Neural progenitor cell (in vitro differentiated cells): ENCODE data around the gene RASSF5. TPM values are rescaled to one million over a fixed set of nuclear protein-coding genes. Genes with fewer than 3 reads are reported as not detected.

Experiments
- DNase-seq: peaks from one replicate; pipeline ENCODE4 v3.0.0-alpha.2; 2016; ENCODE audit warnings: low spot score
- H2AFZ ChIP-seq: fragments of 200-600 bp; sonication (generic); replicated peaks from 2 replicates; pipeline ENCODE4 v1.6.1; 2016; ENCODE audit warnings: antibody characterized with exemption
- H3F3A ChIP-seq: fragments of 200-600 bp; sonication (generic); 2 replicates; pipeline ENCODE4 v1.6.1; 2016; ENCODE audit warnings: antibody characterized with exemption, low read depth
- H3K27ac ChIP-seq: fragments of 200-600 bp; sonication (generic); 2 replicates; pipeline ENCODE4 v1.5.1; 2016; ENCODE audit warnings: mild to moderate bottlenecking
- H3K27me3 ChIP-seq: fragments of 200-600 bp; sonication (generic); 2 replicates; pipeline ENCODE4 v1.6.1; 2016; ENCODE audit warnings: mild to moderate bottlenecking, moderate library complexity
- H3K36me3 ChIP-seq: fragments of 200-600 bp; sonication (generic); 2 replicates; pipeline ENCODE4 v1.5.1; 2016
- H3K4me1 ChIP-seq: fragments of 200-600 bp; sonication (generic); 2 replicates; pipeline ENCODE4 v1.6.1; 2016; ENCODE audit warnings: mixed run types
- H3K4me2 ChIP-seq: fragments of 200-600 bp; sonication (generic); 2 replicates; pipeline ENCODE4 v1.6.1; 2016
- H3K4me3 ChIP-seq: fragments of 200-600 bp; sonication (generic); 2 replicates; pipeline ENCODE4 v1.5.1; 2016
- H3K79me2 ChIP-seq: fragments of 200-600 bp; sonication (generic); 2 replicates; pipeline ENCODE4 v1.6.1; 2016; ENCODE audit warnings: low read depth
- H3K9ac ChIP-seq: fragments of 200-600 bp; sonication (generic); 2 replicates; pipeline ENCODE4 v1.6.1; 2016
- H3K9me3 ChIP-seq: fragments of 200-600 bp; sonication (generic); 2 replicates; pipeline ENCODE4 v1.5.1; 2016; ENCODE audit warnings: low read depth
- H4K20me1 ChIP-seq: fragments of 200-600 bp; sonication (generic); 2 replicates; pipeline ENCODE4 v1.6.1; 2016; ENCODE audit warnings: low read depth
- H3K27ac Mint-ChIP-seq: 3 replicates; pipeline ENCODE4 v1.8.0; 2021; ENCODE audit warnings: mixed read lengths
- H3K27me3 Mint-ChIP-seq: 2 replicates; pipeline ENCODE4 v1.8.0; 2022; ENCODE audit warnings: low read depth, mild to moderate bottlenecking, inconsistent platforms, moderate library complexity, mixed read lengths; ENCODE audit not compliant: insufficient read depth
- H3K36me3 Mint-ChIP-seq: 3 replicates; pipeline ENCODE4 v1.8.0; 2021; ENCODE audit warnings: mixed read lengths
- H3K4me1 Mint-ChIP-seq: 3 replicates; pipeline ENCODE4 v1.8.0; 2021; ENCODE audit warnings: mixed read lengths
- H3K4me3 Mint-ChIP-seq: 3 replicates; pipeline ENCODE4 v1.8.0; 2021; ENCODE audit warnings: mild to moderate bottlenecking, moderate library complexity, mixed read lengths
- H3K9me3 Mint-ChIP-seq: 3 replicates; pipeline ENCODE4 v1.8.0; 2020; ENCODE audit warnings: mixed read lengths
- EZH2 ChIP-seq: fragments of 200-600 bp; sonication (generic); IDR thresholded peaks from 2 replicates; pipeline ENCODE4 v1.6.1; 2017; ENCODE audit warnings: antibody characterized with exemption, mild to moderate bottlenecking, moderate library complexity
- EZH2phosphoT487 ChIP-seq: fragments of 200-600 bp; sonication (generic); IDR thresholded peaks from 2 replicates; pipeline ENCODE4 v1.6.1; 2017; ENCODE audit warnings: antibody characterized with exemption
- total RNA-seq: library from RNA; depleted of rRNA; stranded (reverse); fragments of >200 nt; gene quantifications from 2 replicates; pipeline ENCODE4 v1.2.3, GENCODE V29; 2015; ENCODE audit warnings: low replicate concordance
- TF ChIP-seq, protein P1 (sequence below): fragments of 200-600 bp; sonication (generic); IDR thresholded peaks from 2 replicates; pipeline ENCODE4 v1.5.1; 2017; ENCODE audit warnings: antibody characterized with exemption, mild to moderate bottlenecking

RASSF5 gene
- total RNA-seq, 1 donor from 2014 or later = 0.43 TPM

DNA sequence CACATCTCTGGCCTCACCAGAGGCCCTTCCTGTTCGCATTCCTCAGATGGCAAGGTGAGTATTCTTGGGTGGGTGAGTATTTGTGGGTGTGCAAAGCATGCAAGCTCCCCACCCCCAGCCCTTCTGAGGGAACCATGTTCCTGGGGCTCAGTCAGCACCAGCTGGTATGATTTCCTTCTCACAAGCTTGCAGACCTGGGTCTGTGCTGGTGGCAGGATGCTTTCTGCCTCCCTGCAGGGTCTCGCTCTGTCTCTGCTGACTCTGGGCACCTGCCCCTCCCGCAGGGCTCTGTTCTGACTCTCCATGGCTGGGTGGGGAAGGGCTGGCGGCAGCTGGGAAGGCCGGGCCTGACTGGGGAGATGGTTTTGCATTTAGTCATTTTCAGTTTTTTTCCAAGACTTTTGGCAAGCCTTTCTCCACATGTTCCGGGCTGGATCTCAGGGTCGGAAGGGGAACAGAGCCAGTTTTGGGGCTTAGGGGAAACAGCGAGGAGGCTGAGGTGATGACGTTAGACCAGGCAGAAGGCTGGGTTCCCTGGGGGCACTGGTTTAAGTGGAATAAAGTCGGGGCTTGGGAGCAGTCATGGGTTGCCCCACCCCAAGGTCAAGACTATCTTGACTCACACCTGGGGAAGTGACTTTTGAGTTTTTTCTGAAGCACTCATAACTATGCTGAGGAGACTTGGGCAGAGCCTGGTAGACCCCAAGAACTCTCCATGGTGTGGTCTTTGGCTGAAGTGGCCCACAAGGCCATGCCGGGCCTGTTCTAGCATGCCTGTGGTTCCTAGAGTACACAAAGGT lies 6.2 kb downstream of the RASSF5 start:
- Mint-ChIP-seq H3K27me3 (peaks cover 44% of the 10 kb centered on the region), H3K36me3 (no peaks in the 10 kb centered on the region), H3K27ac (no peak overlapping the region), H3K4me3 (no peak overlapping the region), H3K9me3 (no peaks in the 10 kb centered on the region), H3K4me1 (peaks cover 56% of the 10 kb centered on the region)
- Histone ChIP-seq H3K27ac (no peak overlapping the region), H3F3A (no peaks in the 10 kb centered on the region), H3K4me1 (peaks cover 19% of the 10 kb centered on the region), H3K79me2 (no peaks in the 10 kb centered on the region), H3K4me3 (no peak overlapping the region), H3K36me3 (no peaks in the 10 kb centered on the region), H3K27me3 (peaks cover 31% of the 10 kb centered on the region), H3K9ac (no peak overlapping the region), H3K4me2 (no peak overlapping the region), H2AFZ (no peak overlapping the region), H3K9me3 (no peaks in the 10 kb centered on the region), H4K20me1 (peaks cover 1% of the 10 kb centered on the region)
- no peak for DNase-seq
- no peak for TF ChIP-seq EZH2
- TF ChIP-seq, protein P1, sequence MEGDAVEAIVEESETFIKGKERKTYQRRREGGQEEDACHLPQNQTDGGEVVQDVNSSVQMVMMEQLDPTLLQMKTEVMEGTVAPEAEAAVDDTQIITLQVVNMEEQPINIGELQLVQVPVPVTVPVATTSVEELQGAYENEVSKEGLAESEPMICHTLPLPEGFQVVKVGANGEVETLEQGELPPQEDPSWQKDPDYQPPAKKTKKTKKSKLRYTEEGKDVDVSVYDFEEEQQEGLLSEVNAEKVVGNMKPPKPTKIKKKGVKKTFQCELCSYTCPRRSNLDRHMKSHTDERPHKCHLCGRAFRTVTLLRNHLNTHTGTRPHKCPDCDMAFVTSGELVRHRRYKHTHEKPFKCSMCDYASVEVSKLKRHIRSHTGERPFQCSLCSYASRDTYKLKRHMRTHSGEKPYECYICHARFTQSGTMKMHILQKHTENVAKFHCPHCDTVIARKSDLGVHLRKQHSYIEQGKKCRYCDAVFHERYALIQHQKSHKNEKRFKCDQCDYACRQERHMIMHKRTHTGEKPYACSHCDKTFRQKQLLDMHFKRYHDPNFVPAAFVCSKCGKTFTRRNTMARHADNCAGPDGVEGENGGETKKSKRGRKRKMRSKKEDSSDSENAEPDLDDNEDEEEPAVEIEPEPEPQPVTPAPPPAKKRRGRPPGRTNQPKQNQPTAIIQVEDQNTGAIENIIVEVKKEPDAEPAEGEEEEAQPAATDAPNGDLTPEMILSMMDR = no peak
- no peak for TF ChIP-seq EZH2phosphoT487

- Mint-ChIP-seq H3K4me1 (peaks cover 47% of the 10 kb centered on the region), H3K27ac (no peak overlapping the region), H3K9me3 (no peaks in the 10 kb centered on the region), H3K4me3 (no peak overlapping the region), H3K36me3 (no peaks in the 10 kb centered on the region), H3K27me3 (peaks cover 33% of the 10 kb centered on the region)
- TF ChIP-seq, protein P1 = no peak
- TF ChIP-seq EZH2 = no peak
- no peak for TF ChIP-seq EZH2phosphoT487
- Histone ChIP-seq H4K20me1 (no peaks in the 10 kb centered on the region), H3F3A (no peaks in the 10 kb centered on the region), H3K9me3 (no peaks in the 10 kb centered on the region), H3K36me3 (no peaks in the 10 kb centered on the region), H3K4me3 (no peak overlapping the region), H3K27me3 (peaks cover 17% of the 10 kb centered on the region), H3K4me1 (peaks cover 19% of the 10 kb centered on the region), H3K27ac (no peak overlapping the region), H2AFZ (no peak overlapping the region), H3K79me2 (no peaks in the 10 kb centered on the region), H3K4me2 (no peak overlapping the region), H3K9ac (no peak overlapping the region)
- DNase-seq = no peak
These were observed 7.6 kb downstream of the RASSF5 start for GRCh38 chr1:206514813-206515387.

DNA sequence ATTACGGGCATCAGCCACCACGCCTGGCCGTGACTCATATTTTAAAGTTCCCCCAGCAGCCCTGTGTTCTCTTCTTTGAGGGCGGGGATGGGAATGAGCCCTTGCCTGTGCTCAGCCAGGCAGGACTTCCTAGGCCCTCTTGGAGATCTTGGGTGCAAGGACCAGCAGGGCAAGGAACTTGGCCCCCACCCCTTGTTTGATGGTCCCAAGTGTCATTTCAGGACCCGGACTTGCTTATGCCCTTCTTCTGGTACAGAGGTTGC lies 9.3 kb downstream of the RASSF5 start:
- H3K9me3 Mint-ChIP-seq = no peaks in the 10 kb centered on the region
- Histone ChIP-seq H3K79me2 (no peaks in the 10 kb centered on the region), H3K4me2 (no peak overlapping the region), H3K36me3 (no peaks in the 10 kb centered on the region), H3F3A (no peaks in the 10 kb centered on the region), H4K20me1 (no peaks in the 10 kb centered on the region), H3K9me3 (no peaks in the 10 kb centered on the region), H3K27ac (no peak overlapping the region), H3K9ac (no peak overlapping the region), H3K4me3 (no peak overlapping the region), H3K27me3 (no peaks in the 10 kb centered on the region), H3K4me1 (peaks cover 18% of the 10 kb centered on the region), H2AFZ (no peak overlapping the region)
- peaks cover 47% of the 10 kb centered on the region for H3K4me1 Mint-ChIP-seq
- no peak for DNase-seq
- no peaks in the 10 kb centered on the region for H3K36me3 Mint-ChIP-seq
- H3K27me3 Mint-ChIP-seq = peaks cover 20% of the 10 kb centered on the region
- TF ChIP-seq EZH2phosphoT487 = no peak
- TF ChIP-seq, protein P1 = no peak
- TF ChIP-seq EZH2 = no peak
- H3K4me3 Mint-ChIP-seq = no peak overlapping the region
- H3K27ac Mint-ChIP-seq = no peak overlapping the region
